Bronchial epithelial cell (primary cell): ENCODE measurements around the gene ACAA2. TPM values are rescaled to one million over a fixed set of nuclear protein-coding genes. Genes with fewer than 3 reads are reported as not detected.

Experiments
- DNase-seq: peaks from one replicate; pipeline ENCODE4 v3.0.0-alpha.2; 2010; ENCODE audit warnings: low read depth
- FAIRE-seq: peaks from 2 replicates; lab custom pipeline; 2011; peaks lifted over from hg19 to GRCh38; lab: Jason Lieb, UNC
- H3K27me3 ChIP-seq: 2 replicates; pipeline ENCODE4 v1.5.1; 2011; ENCODE audit warnings: low read length; ENCODE audit not compliant: control insufficient read depth, insufficient read depth
- H3K36me3 ChIP-seq: 2 replicates; pipeline ENCODE4 v1.5.1; 2011; ENCODE audit warnings: low read length; ENCODE audit not compliant: control insufficient read depth, insufficient read depth
- H3K4me3 ChIP-seq: 2 replicates; pipeline ENCODE4 v1.5.1; 2011; ENCODE audit warnings: mild to moderate bottlenecking, low read depth, low read length, control low read depth
- total RNA-seq: library from RNA; depleted of rRNA; stranded (reverse); fragments of >200 nt; gene quantifications from 2 replicates; pipeline ENCODE4 v1.2.1, GENCODE V29; 2014
- TF ChIP-seq, protein P1 (sequence below): IDR thresholded peaks from 2 replicates; pipeline ENCODE4 v1.5.1; 2011; ENCODE audit warnings: mild to moderate bottlenecking, moderate library complexity, low read length, control low read depth, inconsistent platforms; ENCODE audit not compliant: insufficient read depth, severe bottlenecking

ACAA2 gene
- total RNA-seq, 1 donor from 2014 or later: 10.3 TPM

GRCh38 chr18:49756135-49756534 lies 57.2 kb downstream of the ACAA2 start:
- DNase-seq (no peak), FAIRE-seq (no peak)
- Histone ChIP-seq H3K4me3 (no peak overlapping the region), H3K27me3 (no peaks in the 10 kb centered on the region), H3K36me3 (no peaks in the 10 kb centered on the region)
- TF ChIP-seq, protein P1, sequence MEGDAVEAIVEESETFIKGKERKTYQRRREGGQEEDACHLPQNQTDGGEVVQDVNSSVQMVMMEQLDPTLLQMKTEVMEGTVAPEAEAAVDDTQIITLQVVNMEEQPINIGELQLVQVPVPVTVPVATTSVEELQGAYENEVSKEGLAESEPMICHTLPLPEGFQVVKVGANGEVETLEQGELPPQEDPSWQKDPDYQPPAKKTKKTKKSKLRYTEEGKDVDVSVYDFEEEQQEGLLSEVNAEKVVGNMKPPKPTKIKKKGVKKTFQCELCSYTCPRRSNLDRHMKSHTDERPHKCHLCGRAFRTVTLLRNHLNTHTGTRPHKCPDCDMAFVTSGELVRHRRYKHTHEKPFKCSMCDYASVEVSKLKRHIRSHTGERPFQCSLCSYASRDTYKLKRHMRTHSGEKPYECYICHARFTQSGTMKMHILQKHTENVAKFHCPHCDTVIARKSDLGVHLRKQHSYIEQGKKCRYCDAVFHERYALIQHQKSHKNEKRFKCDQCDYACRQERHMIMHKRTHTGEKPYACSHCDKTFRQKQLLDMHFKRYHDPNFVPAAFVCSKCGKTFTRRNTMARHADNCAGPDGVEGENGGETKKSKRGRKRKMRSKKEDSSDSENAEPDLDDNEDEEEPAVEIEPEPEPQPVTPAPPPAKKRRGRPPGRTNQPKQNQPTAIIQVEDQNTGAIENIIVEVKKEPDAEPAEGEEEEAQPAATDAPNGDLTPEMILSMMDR: no peak

- DNase-seq (no peak), FAIRE-seq (no peak)
- Histone ChIP-seq H3K27me3 (no peaks in the 10 kb centered on the region), H3K36me3 (no peaks in the 10 kb centered on the region), H3K4me3 (no peak overlapping the region)
- TF ChIP-seq, protein P1: no peak
Measured at GRCh38 chr18:49755489-49755888, 57.8 kb downstream of the ACAA2 start.

DNA sequence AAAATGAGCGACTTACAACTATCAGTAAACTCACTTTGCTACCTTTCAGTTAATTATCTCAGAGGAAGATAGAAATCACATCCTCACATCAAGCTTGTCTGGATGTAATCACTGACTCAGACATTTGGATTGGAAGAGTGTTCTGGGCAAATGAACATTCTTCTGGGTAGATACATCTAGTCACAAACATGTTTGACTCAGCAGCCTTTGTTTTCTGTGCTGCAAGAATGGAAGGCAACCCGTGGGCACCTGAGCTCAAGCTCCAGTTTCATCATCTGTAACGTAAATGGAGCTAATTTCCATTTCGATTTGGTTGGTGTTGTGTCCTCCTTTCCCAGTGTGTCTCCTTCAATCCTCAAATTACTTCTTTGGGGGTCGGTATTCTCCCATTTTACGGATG lies 58.5 kb downstream of the ACAA2 start:
- TF ChIP-seq, protein P1: no peak
- no peaks in the 10 kb centered on the region for H3K36me3 ChIP-seq
- H3K4me3 ChIP-seq: no peak overlapping the region
- H3K27me3 ChIP-seq: no peaks in the 10 kb centered on the region
- FAIRE-seq (peak; percentile 36), DNase-seq (peak; percentile 82)

DNA sequence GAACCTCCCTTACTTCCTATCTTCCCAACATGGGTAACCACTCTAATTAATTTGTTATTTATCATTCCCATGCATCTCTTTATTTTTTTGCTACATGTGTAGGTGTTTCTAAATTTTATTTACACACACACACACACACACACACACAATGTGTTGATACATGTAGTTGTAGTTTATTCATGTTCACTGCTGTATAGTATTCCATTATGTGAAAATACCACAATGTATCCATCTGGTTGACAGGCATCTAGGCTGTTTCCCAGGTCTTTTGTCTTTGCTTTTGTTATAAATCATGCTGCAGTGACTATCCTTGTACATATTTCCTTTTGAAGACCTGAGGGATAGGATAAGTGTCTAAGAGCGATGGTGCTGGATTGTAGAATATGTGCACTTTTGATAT lies 59.7 kb downstream of the ACAA2 start:
- H3K36me3 ChIP-seq: no peaks in the 10 kb centered on the region
- no peaks in the 10 kb centered on the region for H3K27me3 ChIP-seq
- DNase-seq (no peak), FAIRE-seq (no peak)
- TF ChIP-seq, protein P1: no peak
- no peak overlapping the region for H3K4me3 ChIP-seq

GRCh38 chr18:49752095-49752457 lies 61.3 kb downstream of the ACAA2 start:
- DNase-seq (no peak), FAIRE-seq (no peak)
- H3K4me3 ChIP-seq: no peak overlapping the region
- TF ChIP-seq, protein P1: no peak
- no peaks in the 10 kb centered on the region for H3K36me3 ChIP-seq
- H3K27me3 ChIP-seq: no peaks in the 10 kb centered on the region

- no peak for DNase-seq
Measured at GRCh38 chr18:49751427-49752094, 61.8 kb downstream of the ACAA2 start.

More at GRCh38 chr18:49751427-49752094, 61.8 kb downstream of the ACAA2 start:
- H3K27me3 ChIP-seq: no peaks in the 10 kb centered on the region
- peak; percentile 94 for FAIRE-seq
- TF ChIP-seq, protein P1: no peak
- H3K36me3 ChIP-seq: no peaks in the 10 kb centered on the region
- H3K4me3 ChIP-seq: no peak overlapping the region
